GM12892 (cell line): ENCODE measurements around the gene ARMC10.

ENCODE experiments used
- POLR2A ChIP-seq: IDR thresholded peaks from 2 replicates; pipeline ENCODE4 v1.6.1; 2011; ENCODE audit warnings: low read depth, low read length, control low read depth
- POLR2AphosphoS5 ChIP-seq: IDR thresholded peaks from 2 replicates; pipeline ENCODE4 v1.6.1; 2011; ENCODE audit warnings: low read depth, low read length, control low read depth
- TAF1 ChIP-seq: IDR thresholded peaks from 2 replicates; pipeline ENCODE4 v1.6.1; 2011; ENCODE audit warnings: low read depth, mild to moderate bottlenecking, control low read depth, low read length, borderline replicate concordance

DNA sequence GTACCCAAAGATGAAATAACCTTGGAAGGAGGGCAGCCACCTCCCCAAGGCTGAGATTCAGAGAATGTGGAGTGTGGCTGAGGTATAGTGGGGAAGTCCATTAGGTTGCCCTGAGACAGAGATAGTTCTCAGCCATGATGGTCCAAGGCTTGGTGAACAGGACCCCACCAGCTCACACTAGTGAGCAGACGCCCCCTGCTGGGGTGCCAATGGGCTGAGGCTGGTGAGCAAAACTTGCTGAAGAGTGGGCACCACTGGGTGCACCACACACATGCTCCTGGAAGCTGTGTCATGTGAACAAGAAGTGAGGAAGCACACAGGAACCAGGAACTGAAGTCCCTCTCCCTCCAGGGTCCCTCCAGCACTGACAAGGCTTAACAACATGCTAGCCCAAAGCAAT lies 9.3 kb upstream of the ARMC10 start:
- TF ChIP-seq POLR2A, result no peak
- no peak for TF ChIP-seq TAF1
- TF ChIP-seq POLR2AphosphoS5, result no peak
